ENCODE data around the gene NEK6.

GRCh38 chr9:124222918-124223720 lies 34.6 kb upstream of the NEK6 start:
- TF ChIP-seq POLR2A (IDR thresholded peaks at IDR 0.05), result no peak
- no peak for TF ChIP-seq CTCF (IDR thresholded peaks at IDR 0.05)

All from esophagus squamous epithelium (tissue), 4 donors.